ENCODE measurements around the gene HOPX. TPM values are rescaled to one million over a fixed set of nuclear protein-coding genes. Genes with fewer than 3 reads are reported as not detected.

HOPX gene
- total RNA-seq, 1 experiment from 2014 or later = 0.26 TPM

Other genes with a start within 250 kb of the HOPX start
- 83.4 to 91.0 TPM (median 89.0 TPM) in 3 replicates for gene PPAT, start 245.7 kb downstream of the HOPX start, total RNA-seq (2021)
- 412 to 435 TPM (median 421 TPM) in 3 replicates for gene PAICS, start 245.0 kb downstream of the HOPX start, total RNA-seq (2021)
- 113 to 138 TPM (median 116 TPM) in 3 replicates for gene SRP72, start 213.7 kb downstream of the HOPX start, total RNA-seq (2021)
- 0.27 to 0.48 TPM (median 0.30 TPM) in 3 replicates for gene ARL9, start 175.5 kb downstream of the HOPX start, total RNA-seq (2021)
- 0.92 to 1.6 TPM (median 1.3 TPM) in 3 replicates for gene SPINK2, start 140.4 kb upstream of the HOPX start, total RNA-seq (2021)
- 73.9 to 76.4 TPM (median 75.1 TPM) in 3 replicates for gene REST, start 226.6 kb upstream of the HOPX start, total RNA-seq (2021)

Measured in WTC11 (cell line).